GM18907 (cell line): ENCODE data around the gene NRXN3.

Source experiments
- ATAC-seq: cut with Tn5 transposase; IDR thresholded peaks from one replicate; pipeline ENCODE4 v1.9.1; 2021; ENCODE audit warnings: mild to moderate bottlenecking, moderate library complexity; ENCODE audit not compliant: unreplicated experiment

The NRXN3 gene

DNA sequence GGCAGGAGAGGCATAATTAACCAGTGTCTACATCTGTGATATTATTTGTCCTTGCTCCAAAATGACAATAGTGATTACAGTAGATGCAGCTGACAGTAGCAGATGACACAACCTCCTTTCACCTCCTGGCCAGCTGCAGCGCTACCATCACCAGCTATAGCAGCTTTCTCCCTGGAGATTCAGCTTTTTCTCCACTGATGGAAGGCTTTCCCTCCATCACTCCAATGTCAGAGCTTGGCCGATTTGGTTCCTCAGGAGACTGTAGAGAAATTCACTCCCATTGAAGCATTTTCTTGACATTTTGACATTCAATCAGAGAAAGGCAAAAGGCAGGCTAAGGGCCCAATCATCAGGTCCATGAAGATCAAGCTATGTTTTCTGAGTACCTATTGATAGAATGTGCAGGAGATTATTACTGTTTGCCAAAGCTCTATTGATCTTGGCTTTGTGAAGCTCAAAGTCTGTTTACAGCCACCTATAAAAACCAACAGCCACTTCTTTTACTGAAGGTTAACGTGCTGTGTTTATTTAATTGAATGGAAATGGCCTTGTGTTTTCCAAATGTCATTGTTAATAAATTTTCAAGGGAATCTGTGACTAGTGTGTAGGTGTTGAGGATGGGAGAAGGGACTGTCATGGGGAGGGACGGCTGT is 1256.1 kb downstream of the NRXN3 start:
- no peak for ATAC-seq

GRCh38 chr14:79432640-79433039 is 1262.5 kb downstream of the NRXN3 start:
- ATAC-seq = no peak

GRCh38 chr14:79436335-79436734 is 1266.2 kb downstream of the NRXN3 start:
- ATAC-seq = no peak

GRCh38 chr14:79437951-79438350 is 1267.8 kb downstream of the NRXN3 start:
- no peak for ATAC-seq

DNA sequence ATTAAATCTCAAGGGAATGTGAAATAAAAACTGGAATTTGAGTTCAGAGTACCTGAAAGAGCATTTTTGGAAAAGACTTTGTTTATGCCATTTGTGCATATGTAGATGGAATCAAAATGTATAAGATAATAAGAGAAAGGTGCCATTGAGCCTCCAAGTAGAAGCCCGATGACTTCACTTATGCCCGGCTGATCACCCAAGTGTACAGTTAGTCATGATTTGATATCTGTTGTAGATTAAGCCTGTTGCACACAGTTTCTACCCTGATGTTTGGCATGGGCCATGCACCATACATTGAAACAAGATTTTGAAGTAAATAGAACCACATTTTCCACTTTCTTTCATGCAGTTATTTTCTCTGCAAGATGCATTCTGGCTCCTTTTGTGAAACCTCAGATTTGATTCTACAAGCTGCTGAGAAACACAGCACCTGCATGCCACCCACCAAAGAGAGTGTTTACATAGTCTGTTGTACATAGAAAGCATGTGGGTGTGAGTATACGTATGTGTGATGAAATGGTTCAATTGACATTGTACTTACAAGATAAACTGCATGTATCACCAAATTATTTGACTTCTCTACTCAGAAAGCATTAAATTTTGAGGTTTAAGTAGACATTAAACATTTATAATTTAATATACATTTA is 1268.6 kb downstream of the NRXN3 start:
- no peak for ATAC-seq

- no peak for ATAC-seq
These were observed 1272.6 kb downstream of the NRXN3 start for GRCh38 chr14:79442786-79443185.

DNA sequence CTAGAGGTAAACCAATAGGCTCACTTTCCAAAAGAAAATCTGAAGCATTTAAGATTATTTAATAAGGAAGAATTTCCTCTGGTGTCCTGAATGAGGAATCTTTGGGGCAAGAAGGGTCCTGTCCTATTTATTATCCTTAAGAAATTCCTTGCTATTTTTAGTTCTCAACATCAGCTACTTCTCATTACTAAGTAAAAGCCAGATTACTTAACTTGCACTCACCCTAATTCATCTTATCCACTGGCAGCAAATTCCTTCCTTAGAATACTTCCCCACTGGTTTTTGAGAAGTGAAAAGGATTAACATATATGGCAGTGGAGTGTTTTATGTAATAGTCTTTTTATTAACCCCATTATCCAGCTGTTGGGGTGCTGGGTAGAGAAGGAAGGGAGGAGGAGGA is 1273.4 kb downstream of the NRXN3 start:
- ATAC-seq = no peak

DNA sequence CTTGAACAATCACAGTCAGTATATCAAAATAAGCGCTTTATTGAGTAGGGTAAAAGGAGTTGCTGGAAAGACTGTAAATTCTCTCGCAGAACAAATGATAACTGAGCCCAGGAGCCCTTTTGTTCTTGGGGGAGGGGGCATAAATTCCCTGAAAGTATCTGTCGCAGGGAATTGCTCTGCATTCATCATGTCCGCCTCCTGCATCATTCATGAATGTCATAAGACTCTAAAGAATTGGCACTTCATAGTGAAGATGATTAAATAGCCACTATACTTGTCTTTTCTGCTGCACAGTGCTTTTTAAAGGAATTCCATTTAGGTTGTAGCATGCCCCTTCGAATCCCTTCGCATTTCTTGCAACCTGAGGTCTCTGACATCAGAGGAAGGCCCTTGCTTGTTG is 1278.8 kb downstream of the NRXN3 start:
- no peak for ATAC-seq

DNA sequence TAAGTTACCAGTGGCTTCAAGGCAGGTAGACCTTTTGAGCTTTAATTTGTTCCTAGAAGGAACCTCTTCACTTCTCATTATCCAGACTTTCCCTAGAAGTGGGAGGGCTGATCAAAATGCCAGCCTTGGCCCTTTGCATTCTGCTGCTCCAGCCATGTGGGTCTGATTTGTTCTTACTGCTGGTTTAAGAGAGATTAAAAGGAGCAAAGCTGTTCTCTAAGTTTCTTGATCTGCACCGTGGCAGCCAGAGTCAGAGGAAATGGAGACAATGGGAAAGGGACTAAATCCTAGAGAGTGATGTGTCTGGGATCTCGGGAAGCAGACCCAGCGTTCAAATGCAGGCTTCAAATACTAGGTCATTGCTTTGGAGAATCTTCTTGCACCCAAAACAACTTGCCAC is 1281.4 kb downstream of the NRXN3 start:
- ATAC-seq = no peak

GRCh38 chr14:79453276-79453675 is 1283.1 kb downstream of the NRXN3 start:
- no peak for ATAC-seq

- ATAC-seq = no peak
These were observed 1294.3 kb downstream of the NRXN3 start for GRCh38 chr14:79464468-79464867.

DNA sequence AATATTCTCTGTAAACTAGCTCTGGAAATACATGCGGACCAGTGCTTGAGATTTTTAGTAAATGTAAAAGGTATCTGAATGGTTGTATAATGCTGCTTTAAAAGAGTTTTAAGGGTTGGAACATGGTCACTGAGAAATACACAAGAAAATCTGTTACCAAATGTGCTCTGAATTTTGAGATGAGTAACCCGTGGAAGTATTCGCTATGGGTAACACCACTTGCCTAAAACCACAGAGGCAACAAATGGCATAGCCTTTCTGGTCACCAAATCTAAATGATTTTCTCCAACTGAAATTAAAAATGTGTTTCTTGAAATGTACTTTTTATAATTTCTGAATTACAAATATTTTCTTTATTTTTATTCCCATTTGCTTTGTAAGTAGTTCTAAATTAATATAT is 1295.5 kb downstream of the NRXN3 start:
- ATAC-seq = no peak

GRCh38 chr14:79466938-79467527 is 1296.9 kb downstream of the NRXN3 start:
- ATAC-seq = no peak

DNA sequence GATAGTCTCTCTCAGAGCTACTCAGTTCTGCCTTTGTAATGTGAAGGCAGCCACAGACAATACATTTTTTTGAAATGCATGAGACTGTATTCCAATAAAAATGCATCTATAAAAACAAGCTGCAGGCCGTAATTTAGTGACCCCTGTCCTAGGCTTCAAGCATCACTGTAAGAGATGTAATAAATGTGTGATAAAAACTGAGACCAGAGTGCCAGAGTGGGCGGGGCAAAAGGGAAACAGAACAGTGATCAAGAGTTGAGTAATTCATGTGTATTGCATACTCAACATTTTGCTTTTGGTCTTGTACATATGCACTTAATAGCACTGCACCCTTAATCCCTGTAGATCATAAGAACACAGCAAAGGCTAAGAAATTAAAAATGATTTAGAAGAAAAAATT is 1297.7 kb downstream of the NRXN3 start:
- no peak for ATAC-seq

DNA sequence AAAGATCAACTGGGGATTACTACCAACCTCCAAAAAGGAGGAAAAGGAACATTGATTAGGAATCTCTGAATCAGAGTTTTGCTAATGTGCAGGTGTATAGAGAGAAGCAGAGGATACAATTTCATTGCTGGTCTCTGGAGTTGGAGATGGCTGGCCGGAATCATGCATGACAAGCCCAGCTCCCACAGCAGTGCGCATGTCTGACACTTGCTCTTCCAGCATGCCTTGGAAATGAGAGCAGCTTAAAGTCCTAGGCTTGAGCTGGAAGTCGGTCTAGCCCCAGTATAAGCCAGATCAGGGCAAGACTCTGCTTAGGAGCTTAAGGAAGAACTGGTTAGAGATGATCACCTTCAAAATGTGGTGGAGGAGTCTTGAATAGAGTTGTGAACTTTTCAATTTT is 1298.3 kb downstream of the NRXN3 start:
- no peak for ATAC-seq

- no peak for ATAC-seq
These were observed 1303.5 kb downstream of the NRXN3 start for GRCh38 chr14:79473651-79474050.

DNA sequence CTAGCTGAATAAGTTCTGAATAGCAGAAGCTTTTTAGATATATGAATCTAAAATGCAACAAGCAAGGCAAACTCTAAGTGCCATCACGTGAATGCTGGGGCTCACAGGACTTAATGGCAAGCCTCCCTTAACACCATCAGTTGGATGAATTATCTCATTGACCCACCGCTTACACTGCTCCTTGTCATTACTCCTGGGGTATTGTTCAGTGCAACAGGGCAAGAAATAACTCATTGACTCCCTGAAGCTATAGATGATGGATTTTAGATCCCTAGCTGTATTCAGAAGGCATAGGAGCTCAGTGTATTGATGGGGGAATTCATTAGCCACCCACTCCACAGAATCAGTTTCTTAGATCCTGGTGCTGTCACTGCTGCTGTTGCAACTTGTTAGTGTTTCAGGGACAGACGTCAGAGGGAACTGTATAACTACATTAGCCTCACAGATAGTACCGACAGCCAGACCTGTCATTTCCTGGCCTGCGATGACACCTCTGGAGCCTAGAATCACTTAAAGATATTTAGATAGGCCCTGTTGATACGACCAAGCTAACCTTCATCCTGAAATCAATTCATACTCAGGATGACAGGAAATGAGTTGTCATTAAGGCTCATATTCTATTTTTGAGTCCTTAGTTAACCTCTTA is 1305.8 kb downstream of the NRXN3 start:
- no peak for ATAC-seq

- no peak for ATAC-seq
These were observed 1306.4 kb downstream of the NRXN3 start for GRCh38 chr14:79476552-79476951.

GRCh38 chr14:79480212-79480611 is 1310.0 kb downstream of the NRXN3 start:
- ATAC-seq = no peak

DNA sequence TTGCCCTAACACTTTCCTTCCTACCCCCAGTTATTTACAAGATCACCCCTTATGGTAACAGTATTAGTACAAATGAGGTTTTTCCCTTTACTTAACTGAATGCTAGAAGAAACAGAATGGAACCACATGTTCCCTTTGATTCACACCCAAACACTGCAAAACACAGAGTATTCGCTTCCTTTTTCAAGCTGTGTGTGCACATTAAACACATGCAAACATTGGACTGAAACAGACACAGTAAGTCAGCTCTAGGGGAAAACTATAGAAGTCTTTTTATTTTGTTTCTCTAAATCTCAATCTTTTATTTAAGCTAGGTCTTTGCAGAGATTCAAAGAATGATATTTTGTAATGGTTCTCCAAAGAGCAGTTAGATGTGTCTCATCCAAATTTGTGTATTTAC is 1312.7 kb downstream of the NRXN3 start:
- no peak for ATAC-seq

- ATAC-seq = no peak
These were observed 1313.6 kb downstream of the NRXN3 start for GRCh38 chr14:79483477-79484388.
